LNCaP clone FGC (cell line): ENCODE measurements around the gene GPC6.

Source experiments
- DNase-seq: peaks from one replicate; pipeline ENCODE4 v3.0.0-alpha.2; 2011; ENCODE audit warnings: low read depth
- H3K4me3 ChIP-seq: 2 replicates; pipeline ENCODE4 v1.5.1; 2011; ENCODE audit warnings: mild to moderate bottlenecking, low read depth, low read length, control low read depth
- CTCF ChIP-seq: IDR thresholded peaks from 2 replicates; pipeline ENCODE4 v1.5.1; 2012; ENCODE audit warnings: mild to moderate bottlenecking; ENCODE audit not compliant: control insufficient read depth, insufficient read depth; ENCODE audit errors: extremely low read depth

GPC6 gene

GRCh38 chr13:94427313-94427953 lies 1200.8 kb downstream of the GPC6 start:
- TF ChIP-seq CTCF = no peak
- no peak for DNase-seq
- no peak overlapping the region for H3K4me3 ChIP-seq

GRCh38 chr13:94431574-94431973 lies 1205.0 kb downstream of the GPC6 start:
- DNase-seq = no peak
- H3K4me3 ChIP-seq = no peak overlapping the region
- no peak for TF ChIP-seq CTCF

- H3K4me3 ChIP-seq = no peak overlapping the region
- DNase-seq = no peak
- no peak for TF ChIP-seq CTCF
Measured at GRCh38 chr13:94431987-94432386, 1205.4 kb downstream of the GPC6 start.

- H3K4me3 ChIP-seq = no peak overlapping the region
- no peak for DNase-seq
- TF ChIP-seq CTCF = no peak
Measured at GRCh38 chr13:94433055-94433961, 1206.7 kb downstream of the GPC6 start.

GRCh38 chr13:94435604-94436226 lies 1209.1 kb downstream of the GPC6 start:
- H3K4me3 ChIP-seq = no peak overlapping the region
- DNase-seq = no peak
- TF ChIP-seq CTCF = peak; percentile 36

- H3K4me3 ChIP-seq = no peak overlapping the region
- DNase-seq = peak; percentile 75
- TF ChIP-seq CTCF = no peak
Measured at GRCh38 chr13:94444826-94445225, 1218.2 kb downstream of the GPC6 start.
